ENCODE results near the gene PMVK.

PMVK gene

DNA sequence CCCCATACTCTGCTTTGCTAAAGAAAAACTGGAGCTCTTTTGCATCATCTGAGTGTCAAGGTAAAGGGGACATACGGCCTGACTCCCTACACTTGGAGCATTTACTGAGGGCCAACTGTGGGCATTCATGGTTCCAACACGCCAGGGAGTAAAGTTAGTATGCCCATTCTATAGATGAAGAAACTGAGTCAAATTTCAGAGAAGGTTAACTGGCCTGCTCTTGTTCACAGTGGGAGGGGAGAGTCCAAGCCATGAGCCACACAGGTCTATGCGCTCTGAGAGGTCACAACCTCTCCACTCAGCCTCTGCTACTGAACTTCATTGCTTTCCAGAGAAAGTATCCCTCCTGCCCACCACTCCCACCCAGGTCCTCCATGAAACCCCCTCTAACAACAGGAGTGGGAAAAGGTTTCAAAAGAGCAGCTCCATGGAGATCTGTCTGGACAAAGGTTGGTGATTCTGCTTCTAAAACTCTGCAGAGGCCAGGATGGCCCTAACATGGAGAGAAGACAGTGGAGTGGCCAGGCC, 59.6 kb downstream of the PMVK start:
- DNase-seq = no peak

Data from NCI-H1105 treated with DMSO at 0.1 percent for 48 hours (cell line).